ENCODE data around the gene TMEM256.

The TMEM256 gene

GRCh38 chr17:7403977-7404736 lies at the start of gene TMEM256:
TMEM256 (minus strand) TSS chr17:7404097; CDS start chr17:7404084, 13 bp downstream.
- DNase-seq = peak; percentile 80

- DNase-seq = no peak
Observed at GRCh38 chr17:7448461-7448860, 44.6 kb upstream of the TMEM256 start.

- DNase-seq = peak; percentile 75
Observed at GRCh38 chr17:7445619-7445968, 41.7 kb upstream of the TMEM256 start.

GRCh38 chr17:7444682-7445618 lies 41.1 kb upstream of the TMEM256 start, which contains the start of gene CHRNB1:
CHRNB1 (plus strand) TSS chr17:7445061; CDS start chr17:7445128, 67 bp downstream.
- DNase-seq = peak; percentile 86

- no peak for DNase-seq
Observed at GRCh38 chr17:7443499-7444485, 39.9 kb upstream of the TMEM256 start.

GRCh38 chr17:7442142-7442541 lies 38.2 kb upstream of the TMEM256 start:
- DNase-seq = no peak

GRCh38 chr17:7441266-7441665 lies 37.4 kb upstream of the TMEM256 start:
- no peak for DNase-seq

GRCh38 chr17:7440834-7441195 lies 36.9 kb upstream of the TMEM256 start:
- no peak for DNase-seq

GRCh38 chr17:7440113-7440833 lies 36.4 kb upstream of the TMEM256 start:
- no peak for DNase-seq

GRCh38 chr17:7439462-7440112 lies 35.7 kb upstream of the TMEM256 start, which contains the start of gene FGF11:
FGF11 (plus strand) TSS chr17:7439512; CDS start chr17:7439621, 109 bp downstream.
- DNase-seq = no peak

GRCh38 chr17:7438656-7439460 lies 35.0 kb upstream of the TMEM256 start:
- no peak for DNase-seq

- no peak for DNase-seq
Observed at GRCh38 chr17:7437950-7438614, 34.2 kb upstream of the TMEM256 start.

- DNase-seq = no peak
Observed at GRCh38 chr17:7437369-7437863, 33.5 kb upstream of the TMEM256 start.

- DNase-seq = peak; percentile 71
Observed at GRCh38 chr17:7436556-7437368, 32.9 kb upstream of the TMEM256 start.

- DNase-seq = no peak
Observed at GRCh38 chr17:7435676-7436555, 32.0 kb upstream of the TMEM256 start.

GRCh38 chr17:7432296-7432695 lies 28.4 kb upstream of the TMEM256 start:
- no peak for DNase-seq

GRCh38 chr17:7431231-7431630 lies 27.3 kb upstream of the TMEM256 start:
- no peak for DNase-seq

- no peak for DNase-seq
Observed at GRCh38 chr17:7429722-7430121, 25.8 kb upstream of the TMEM256 start.
